ENCODE measurements around the gene COL8A1.
"Not testable (repeated sequence)": the region's sequence is repeated elsewhere in the genome, so short reads cannot be mapped to it uniquely, and the experiment has no call there.

Gene COL8A1

DNA sequence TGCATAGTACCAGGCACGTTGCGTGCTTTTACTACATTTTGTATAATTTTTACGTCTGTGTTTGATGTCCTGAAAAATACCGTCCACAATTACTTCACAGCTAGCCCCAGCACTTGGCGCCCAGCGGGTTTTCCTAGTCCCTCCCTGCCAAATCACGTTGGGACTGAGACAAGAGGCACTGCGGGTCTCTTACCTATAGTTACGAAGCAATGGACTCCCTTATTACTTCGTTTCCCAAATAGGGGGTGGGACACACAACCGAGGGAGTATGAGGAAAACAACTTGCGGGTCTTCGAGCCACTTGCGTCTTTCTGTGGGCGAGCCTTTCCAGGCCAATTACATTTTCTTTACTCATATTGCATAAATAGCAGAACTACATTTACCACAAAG lies 178.6 kb downstream of the COL8A1 start:
- no peak for FAIRE-seq

DNA sequence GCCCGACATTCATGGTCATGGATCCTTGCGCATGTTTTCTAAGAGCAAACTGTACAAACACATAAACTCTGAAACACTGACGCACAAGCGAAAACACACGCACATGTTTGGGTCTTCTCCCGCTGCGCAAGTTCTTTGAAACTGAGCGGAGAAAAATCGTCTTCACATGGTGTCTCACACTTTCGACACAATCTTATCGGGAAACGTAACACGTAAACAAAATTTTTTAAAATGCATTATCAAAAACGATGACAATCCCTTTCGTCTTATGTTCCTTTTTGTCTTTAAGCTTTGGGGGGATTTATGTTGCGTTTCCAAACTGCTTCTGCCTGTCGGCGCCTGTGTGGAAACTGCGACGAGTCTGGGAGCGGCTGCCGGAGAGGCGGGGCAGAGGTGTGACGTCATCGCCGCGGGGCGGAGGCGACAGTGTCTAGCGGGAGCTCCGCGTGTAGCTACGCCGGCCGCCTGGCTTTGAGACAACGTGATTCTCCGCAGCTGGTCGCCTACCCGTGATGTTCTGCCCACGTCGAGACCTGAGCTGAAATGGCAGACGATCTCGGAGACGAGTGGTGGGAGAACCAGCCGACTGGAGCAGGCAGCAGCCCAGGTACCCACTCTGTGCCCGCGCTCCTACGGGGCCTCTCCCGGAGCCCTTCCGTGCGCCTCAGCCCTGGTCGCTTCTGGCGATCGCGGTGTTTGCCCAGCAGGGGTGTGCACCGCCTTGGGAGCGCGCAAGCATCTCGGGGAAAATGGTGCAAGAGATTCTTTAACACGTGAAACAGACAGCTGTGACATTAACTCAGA lies 179.2 kb downstream of the COL8A1 start, which contains the start of gene CMSS1:
Gene CMSS1, plus strand, starts transcription at position 426 of the 804 bp plus-strand sequence.
- no peak for FAIRE-seq

DNA sequence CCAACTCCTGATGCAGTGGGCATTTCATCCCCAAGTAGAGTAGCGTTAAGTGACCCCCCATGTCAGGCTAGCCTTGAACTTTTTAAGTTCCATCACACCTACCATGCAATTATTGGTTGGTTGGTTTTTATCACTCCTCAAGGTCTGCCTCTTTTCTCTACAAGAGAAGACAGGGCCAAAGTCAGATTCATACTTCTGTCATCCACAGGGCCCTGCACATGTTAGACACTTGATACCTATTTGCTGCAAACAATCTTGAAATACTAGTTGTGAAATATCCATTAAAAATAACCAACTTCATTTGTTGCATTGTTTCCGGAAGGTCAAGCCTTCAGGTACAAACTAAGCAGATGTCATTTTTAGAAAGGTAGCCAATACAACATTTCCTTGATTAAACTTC lies 180.4 kb downstream of the COL8A1 start:
- FAIRE-seq, result no peak

DNA sequence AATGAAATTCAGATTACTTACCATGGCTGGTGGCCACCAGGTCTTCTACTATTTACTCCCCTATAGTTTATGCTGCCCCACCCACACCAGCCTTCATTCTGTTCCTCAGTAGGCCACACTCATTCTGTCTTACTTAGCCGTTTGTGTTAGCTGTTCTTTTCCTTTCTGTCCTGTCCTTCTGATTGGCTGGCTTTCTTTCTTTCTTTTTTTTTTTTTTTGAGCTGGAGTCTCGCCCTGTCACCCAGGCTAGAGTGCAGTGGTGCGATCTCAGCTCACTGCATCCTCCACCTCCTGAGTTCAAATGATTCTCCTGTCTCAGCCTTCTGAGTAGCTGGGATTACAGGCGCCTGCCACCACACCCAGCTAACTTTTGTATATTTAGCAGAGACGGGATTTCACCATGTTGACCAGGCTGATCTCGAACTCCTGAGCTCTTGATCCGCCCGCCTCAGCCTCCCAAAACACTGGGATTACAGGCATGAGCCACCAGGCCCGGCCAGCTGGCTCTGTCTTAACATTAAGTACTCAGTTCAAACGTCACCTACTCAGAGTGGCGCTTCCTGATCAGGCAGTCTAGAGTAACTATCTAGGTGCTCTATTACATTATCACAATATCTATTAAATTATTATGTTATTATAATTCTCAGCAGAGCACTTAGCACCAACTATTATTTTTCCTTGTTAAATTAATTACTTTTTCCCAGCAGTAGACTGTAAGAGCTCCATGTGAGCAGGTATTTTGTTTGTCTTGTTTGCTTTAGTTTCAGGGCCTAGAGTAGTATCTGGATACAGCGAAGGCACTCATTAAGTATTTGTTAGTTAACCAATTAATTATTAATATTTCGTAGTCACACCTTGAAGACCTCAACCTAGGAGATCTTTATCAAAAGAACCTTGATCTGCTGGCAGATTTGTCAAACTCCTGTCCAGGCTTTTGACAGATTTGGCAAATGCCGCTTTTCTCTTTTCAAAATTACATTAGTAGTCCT lies 185.6 kb downstream of the COL8A1 start:
- no peak for FAIRE-seq

DNA sequence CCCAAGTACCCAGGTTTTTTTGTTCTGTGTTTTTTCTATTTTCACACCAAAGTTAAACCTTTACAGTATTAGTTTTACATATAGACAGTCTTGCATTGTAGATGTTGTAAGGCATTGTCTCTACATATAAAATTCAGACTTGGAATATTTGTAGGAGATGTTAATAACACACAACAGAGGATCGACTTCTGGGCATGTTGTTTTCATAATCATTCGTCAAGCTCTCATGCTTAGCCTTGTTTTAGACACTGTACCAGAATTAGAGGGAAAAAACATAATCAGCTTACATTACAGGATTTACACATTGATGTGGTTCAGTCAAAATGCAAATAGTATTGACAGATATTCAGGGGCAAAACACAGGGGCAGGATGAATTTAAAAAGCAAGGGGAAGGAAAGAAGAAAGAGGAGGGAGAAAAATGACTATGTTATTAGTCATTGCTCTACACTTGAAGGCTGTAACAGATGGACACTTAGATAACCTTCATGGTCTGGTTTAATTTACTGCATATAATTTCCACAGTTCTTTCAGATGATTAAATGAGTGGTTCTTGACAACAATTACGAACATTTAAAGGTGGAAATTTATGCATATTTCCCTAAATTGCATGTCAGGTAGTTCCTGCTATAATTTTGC lies 186.7 kb downstream of the COL8A1 start:
- FAIRE-seq, result no peak

DNA sequence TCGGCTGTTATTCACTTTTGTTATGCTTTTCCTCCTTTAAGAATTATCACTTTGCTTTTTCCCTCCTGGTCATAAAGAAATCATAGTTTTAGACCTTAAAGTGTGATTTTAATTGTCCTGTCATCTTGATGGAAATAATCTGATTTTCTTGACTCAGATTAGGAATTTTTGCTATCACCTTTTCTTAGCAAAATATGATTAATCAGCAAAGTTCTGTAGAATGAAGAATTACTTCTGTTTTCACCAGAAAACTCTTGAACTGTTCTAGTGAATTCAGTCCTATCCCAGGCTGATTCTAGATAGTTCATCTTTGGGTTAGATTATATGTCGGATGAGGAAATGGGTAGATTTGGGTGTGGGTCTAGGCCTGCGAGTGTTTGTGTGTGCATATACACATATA lies 191.4 kb downstream of the COL8A1 start:
- no peak for FAIRE-seq

DNA sequence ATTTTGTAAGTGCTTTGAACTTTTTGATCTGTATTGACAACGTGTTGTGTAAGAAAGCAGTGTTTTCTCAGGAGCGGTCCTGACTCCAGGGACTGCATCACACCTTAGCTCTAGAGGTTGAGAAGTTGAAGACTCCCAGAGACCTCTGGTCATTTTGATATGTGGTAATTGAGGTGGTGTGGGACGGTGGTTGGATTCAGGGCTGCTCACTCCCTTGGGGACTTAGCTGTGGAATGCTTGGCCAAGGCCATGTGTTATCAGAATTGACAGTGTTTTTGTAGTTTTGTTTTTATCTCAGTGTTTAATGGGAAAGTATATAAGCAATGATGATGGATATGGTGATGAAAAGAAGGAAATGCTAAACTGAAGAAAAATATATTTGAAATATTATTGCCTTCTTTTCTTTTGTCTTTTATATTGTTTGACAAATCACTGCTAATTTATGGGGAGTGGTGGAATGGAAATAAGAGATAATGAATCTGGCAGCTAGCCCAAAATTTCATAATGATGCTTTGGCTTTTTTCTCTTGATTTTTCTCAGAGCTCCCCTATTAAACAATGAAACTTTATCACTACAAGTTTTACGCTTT lies 195.3 kb downstream of the COL8A1 start:
- FAIRE-seq, result no peak

DNA sequence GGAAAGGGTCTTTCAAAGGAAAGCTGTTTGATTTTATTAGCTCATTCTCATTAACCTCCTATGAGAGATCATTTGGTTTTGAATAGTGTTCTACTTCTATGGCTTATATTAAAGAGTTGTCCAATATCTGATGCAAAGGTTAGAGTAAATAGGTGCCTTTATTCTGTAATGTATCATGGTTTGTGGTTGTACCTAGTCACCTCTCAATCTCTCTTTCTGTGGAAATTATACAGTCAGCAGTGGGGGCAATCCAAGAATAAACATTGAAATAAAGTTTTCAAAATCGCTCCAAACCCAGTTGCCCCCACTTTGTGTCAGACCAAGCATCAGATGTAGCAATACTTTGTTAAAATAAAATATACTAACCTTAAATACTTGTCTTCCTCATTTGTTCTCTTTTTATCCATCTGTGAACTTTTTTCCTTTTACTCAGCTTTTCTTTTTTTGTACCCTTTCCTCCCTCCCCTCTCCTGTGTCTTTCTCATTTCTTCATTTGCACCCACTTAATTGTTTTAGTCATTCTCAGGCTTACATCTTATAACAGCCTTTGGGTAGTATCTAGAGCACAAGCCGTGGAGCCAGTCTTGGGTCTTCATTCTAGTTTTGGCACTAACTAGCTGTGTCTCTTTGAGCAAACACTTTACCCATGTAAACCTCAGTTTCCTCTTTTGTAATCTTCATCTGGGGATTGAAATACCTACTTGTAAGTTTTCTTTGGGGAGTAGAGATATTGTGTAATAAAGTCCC lies 196.0 kb downstream of the COL8A1 start:
- no peak for FAIRE-seq

DNA sequence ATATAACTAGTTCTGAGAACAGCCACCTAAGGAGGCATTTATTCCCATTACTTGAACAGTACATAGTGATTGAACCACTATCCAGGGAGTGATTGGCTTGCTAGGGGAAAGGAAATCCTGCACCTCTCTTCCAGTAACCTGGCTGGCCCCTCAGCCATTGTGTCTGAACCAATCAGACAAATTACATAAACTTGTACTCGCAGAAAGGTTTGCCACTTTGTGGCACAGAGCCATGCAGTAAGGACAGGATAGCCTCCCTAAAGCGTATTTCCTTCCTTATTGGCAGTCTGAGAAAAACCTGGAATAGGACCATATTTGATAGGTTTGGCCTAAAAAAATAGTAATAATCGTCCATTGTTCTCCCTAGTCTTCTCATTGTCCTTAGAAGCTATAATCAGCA lies 198.3 kb downstream of the COL8A1 start:
- no peak for FAIRE-seq

DNA sequence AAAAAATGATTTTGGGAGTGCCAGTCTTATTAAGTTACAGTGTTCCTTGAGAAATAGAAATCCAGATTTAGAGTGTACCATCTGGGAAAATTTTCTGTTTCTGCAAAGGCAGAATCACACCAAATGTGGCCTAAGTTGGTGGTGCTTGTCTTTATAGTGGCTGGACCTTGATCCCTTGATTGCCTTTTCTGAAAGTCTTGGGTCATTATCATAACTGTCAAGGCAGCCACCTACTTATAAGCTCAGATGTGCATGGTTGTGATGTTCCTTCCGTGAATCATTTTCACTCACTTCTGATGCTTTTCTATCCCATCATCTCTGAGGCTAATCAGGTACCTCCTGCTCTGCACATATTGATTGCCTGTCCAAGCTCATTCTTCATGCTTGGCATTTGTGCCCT lies 199.3 kb downstream of the COL8A1 start:
- FAIRE-seq, result no peak

DNA sequence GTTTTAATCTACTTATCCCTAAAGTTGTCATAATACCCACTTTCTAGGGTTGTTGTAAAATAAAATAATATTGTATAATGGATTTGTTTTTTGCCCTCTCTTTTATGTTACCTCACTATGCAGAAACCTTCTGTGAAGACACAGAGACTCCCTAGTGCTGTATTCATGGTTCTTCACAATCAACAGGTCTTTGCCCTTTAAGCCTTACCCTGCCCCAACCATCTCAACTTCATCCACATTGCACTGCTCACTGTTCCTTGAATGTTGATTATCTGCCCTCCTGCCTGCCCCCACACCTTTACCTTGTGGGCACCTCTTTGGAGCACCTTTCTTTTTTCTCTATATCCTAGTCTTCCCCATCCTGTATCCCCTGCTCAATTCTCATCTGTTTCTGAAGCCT lies 200.4 kb downstream of the COL8A1 start:
- no peak for FAIRE-seq

DNA sequence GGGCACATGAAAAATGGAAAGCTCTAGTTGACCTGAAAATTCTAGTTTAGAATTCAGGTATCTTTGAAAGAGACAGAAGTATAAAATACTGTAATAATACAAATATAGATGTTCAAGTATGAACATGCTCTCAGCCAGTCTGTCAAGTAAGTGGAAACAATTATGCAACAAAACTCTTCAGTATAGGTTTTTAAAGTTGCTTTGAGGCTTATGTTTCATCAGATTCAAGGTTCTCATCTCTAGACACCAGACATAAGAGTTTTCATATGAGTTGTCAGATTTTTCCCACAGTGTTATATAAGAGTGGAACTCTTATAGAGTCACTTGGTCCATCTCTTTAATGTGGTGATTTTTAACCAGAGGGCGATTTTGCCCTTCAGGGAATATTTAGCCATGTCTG lies 201.2 kb downstream of the COL8A1 start:
- FAIRE-seq, result no peak

DNA sequence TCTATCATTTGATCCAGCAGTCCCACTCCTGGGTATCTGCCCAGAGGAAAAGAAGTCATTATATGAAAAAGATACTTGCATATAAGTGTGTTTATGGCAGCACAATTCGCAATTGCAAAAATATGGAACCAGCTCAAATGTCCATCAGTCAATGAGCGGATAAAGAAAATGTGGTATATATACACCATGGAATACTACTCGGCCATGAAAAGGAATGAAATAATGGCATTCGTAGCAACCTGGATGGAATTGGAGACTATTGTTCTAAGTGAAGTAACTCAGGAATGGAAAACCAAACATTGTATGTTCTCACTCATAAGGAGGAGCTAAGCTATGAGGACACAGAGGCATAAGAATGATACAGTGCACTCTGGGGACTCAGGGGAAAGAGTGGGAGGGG lies 203.6 kb downstream of the COL8A1 start:
- not testable (repeated sequence) for FAIRE-seq

DNA sequence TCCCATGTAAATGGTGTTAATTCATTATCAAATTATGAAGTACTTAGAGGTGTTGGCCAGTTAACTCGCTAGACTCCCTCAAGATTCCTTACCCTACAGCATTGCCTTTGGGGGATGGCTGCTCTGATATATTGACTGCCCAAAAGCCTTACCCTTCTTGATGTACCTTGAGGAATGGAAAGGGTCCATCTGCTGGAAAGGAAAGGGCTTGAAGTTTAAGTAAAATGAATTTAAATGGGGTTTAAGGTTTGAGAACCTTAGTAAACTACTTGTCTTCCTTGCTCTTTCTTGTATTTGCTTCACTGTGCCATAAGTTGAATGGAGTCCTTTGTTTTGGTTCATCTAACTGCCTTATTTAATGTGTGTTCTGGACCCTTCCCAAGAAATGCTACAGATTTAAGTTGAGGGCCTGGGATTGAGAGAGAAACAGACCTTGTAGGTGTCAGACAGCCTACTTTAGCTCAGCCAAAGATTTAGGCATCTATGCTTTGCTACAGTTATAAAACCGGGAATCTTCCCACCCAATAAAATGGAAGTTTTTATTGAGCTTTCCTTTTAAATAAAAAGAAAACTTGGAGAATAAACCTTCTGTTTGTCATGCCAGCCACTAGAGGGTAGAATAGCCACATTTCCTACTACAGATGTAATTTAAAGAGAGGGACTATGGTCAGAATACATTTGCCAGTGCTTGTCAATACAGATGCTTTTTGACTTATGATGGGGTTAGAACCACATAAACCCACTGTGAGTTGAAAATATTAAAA lies 204.6 kb downstream of the COL8A1 start:
- peak; percentile 31 for FAIRE-seq

DNA sequence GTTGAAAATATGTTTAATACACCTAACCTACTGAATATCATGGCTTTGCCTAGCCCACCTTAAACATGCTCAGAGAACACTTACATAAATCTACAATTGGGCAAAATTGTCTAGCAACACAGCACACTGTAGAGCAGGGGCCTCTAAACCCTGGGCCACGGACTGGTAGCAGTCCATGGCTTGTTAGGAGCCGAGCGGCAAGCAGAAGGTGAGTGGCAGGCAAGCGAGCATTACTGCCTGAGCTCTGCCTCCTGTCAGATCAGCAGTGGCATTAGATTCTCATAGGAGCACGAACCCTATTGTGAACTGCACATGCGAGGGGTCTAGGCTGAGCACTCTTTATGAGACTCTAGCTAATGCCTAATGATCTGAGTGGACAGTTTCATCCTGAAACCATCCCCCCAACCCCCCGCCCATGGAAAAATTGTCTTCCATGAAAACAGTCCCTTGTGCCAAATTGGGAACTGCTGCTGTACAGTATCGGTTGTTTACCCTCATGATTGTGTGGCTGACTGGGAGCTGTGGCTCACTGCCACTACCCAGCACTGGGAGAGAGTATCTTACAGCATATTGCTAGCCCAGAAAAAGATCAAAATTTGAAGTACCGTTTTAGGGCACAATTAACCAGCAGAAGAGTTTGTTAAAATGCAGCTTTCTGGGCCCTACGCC lies 205.3 kb downstream of the COL8A1 start:
- no peak for FAIRE-seq

DNA sequence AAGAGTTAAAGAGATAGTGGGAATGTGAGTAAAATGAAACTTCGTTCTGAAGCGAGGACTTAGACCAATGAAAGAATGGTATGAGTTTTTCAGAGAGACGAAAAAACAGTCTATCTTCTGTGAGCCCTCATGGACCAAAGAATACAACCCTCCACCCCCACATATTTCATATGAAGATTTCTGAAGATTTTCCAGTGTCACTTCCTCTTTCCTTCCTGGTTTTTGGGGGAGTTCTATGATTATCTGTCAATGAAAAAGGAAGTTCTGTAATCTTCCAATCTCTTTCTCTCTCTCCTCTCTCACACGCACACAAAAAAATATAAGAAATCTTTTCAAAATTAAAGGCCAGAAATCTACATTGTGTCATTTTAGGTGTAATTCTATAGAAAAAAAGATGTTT lies 206.9 kb downstream of the COL8A1 start:
- no peak for FAIRE-seq

DNA sequence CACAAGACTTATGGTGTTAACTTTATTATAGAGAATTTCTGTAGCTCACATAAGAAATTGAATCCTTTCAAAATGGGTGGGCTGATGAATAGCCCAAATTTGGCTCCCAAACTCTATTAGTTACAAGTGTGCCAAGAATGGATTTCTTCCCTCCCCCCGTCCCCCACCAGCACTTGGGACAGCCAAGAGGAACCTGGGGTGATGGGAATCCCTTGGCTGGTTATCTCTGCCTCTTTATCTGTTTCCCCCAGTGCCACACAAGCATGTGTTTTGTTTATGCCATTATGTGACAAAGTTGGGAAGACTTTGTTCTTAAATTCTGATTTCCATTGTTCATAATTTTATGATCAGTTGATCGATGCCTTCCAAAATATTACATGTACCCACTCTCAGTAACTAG lies 207.6 kb downstream of the COL8A1 start:
- FAIRE-seq, result no peak

DNA sequence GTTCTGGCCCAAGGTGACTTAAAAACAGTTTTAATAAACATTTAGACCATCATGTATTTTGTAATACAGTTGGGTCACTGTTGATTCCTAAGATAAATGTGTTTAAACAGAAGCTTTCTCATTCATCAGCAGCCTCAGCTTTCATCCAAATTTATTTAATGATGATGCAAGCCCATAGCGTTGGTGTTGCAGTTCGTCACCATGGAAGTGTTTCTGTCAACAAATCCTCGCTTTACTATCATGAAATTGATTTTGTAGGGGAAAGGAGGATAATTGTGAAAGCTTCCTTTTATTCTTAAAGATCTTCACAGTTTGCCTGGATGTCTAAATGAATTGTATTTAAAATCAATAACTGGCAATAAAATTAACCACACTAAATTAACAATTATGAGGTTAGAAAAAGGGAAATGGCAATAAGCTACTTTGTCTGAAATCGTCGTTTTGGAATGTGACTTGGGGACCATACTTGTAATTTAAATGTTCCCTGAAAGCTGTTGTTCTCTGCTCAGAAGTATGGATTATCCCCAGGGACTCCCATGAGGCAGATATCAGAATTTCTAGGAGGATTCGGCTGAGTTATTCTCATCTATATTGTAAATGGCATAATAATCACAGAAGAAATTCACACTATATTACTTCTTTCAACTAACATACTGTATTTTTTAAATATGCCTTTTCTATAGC lies 208.2 kb downstream of the COL8A1 start:
- FAIRE-seq, result no peak

DNA sequence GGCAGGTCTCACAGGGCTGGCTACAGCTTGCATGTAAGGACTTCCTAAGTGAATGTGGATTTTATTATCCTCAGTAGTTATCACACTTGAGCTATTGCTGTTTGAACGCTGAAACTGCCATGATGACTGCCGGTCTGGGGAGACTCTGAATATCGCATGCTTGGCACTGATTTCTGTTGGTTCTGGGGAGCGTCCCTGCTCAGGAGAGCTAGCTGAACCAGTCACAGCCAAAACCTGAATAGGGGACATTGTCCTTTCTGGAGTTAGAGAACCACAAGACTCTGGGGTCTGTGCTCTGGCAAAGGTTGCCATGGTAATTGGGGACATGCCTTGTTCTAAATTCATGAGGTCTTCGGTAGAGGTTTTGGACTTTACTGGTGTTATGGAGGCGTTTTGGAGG lies 210.0 kb downstream of the COL8A1 start:
- no peak for FAIRE-seq

All from colon (tissue), 2 donors.